ENCODE data around the gene DLG1. TPM values are rescaled to one million over a fixed set of nuclear protein-coding genes. Genes with fewer than 3 reads are reported as not detected.
A peak's percentile ranks its signal among the peaks of the same experiment; 100 is the strongest.

Gene DLG1
- total RNA-seq, 1 donor from 2014 or later: 99.6 TPM

DNA sequence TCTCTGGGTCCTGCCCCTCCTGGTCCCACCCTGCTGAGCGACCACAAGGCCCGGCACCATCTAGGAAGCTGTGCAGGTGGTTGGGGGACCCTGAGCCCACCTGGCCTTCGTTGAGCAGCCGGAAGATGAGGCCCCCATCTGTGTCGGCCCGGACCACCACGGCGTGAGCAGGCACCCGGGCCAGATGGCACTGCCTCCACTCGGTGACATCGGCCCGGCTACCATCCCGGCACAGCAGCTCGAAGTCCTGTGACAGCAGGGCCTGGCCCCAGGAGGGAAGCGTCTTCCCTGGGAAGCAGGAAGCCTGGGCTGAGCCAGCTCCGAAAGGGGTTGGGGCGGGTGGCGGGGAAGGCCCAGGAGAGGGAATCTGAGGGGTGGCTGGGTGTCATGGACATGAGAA, 281.4 kb downstream of the DLG1 start:
- no peak for DNase-seq (ENCODE audit: low spot score, unreplicated experiment)
- Mint-ChIP-seq H3K36me3 (ENCODE audit: insufficient read depth) (no peaks in the 10 kb centered on the region), H3K4me3 (ENCODE audit: low read depth) (no peak overlapping the region), H3K27ac (no peak overlapping the region), H3K9me3 (ENCODE audit: low read depth) (no peaks in the 10 kb centered on the region), H3K4me1 (ENCODE audit: low read depth) (peaks cover 9% of the 10 kb centered on the region), H3K27me3 (peaks cover 32% of the 10 kb centered on the region)
- no peak for TF ChIP-seq CTCF (IDR thresholded peaks at IDR 0.05; ENCODE audit: unreplicated experiment)

DNA sequence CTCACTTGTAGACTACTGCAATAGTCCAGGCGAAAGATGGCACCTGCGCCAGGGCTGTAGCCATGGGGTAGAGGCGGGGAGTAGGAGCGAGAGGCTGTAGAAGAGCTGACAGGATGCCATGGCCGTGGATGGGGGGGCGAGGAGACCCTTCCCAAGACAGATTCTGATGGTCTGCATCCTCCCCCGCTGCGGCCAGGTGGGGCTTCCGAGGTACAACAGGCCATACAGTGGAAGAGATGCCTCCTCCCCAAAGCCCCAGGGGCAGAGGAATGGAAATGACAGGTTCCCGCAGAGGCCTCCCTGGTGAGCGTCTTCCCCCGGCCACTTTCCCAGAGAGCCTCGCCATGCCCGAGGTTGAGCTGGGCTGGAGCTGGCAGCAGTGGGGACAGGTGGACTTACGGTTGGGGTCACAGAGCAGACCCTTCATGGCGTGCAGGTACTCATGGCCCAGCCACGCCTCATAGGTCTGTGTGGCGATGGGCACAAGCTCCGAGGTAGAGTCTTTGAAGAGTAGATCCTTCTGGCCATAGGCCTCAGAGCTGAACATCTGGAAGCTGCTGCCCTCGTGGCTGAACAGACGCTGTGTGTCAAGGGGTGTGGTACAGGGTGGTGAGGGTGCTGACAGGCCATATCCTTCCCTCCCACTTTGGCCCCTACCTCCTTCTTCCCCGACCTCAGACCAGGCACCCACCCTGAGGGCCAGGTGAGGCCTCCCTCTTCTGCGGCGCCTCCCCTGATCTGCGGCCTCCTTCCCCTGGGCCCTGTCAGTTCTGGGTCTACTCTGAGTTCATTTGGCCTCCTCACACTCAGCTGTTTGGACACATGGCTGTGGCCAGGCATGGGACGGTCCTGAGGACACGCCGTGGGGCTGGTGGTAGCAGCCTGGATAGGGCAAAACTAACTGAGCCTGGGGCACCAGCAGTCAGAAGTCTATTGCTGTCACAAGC, 282.3 kb downstream of the DLG1 start:
- Mint-ChIP-seq H3K4me1 (ENCODE audit: low read depth) (peaks cover 7% of the 10 kb centered on the region), H3K36me3 (ENCODE audit: insufficient read depth) (no peaks in the 10 kb centered on the region), H3K27me3 (peaks cover 25% of the 10 kb centered on the region), H3K9me3 (ENCODE audit: low read depth) (no peaks in the 10 kb centered on the region), H3K27ac (peak overlapping the region; percentile 67), H3K4me3 (ENCODE audit: low read depth) (no peak overlapping the region)
- no peak for TF ChIP-seq CTCF (IDR thresholded peaks at IDR 0.05; ENCODE audit: unreplicated experiment)
- DNase-seq (ENCODE audit: low spot score, unreplicated experiment): no peak

GRCh38 chr3:197014942-197015575, 283.4 kb downstream of the DLG1 start:
- Mint-ChIP-seq H3K36me3 (ENCODE audit: insufficient read depth) (no peaks in the 10 kb centered on the region), H3K27ac (no peak overlapping the region), H3K9me3 (ENCODE audit: low read depth) (no peaks in the 10 kb centered on the region), H3K4me1 (ENCODE audit: low read depth) (peaks cover 7% of the 10 kb centered on the region), H3K4me3 (ENCODE audit: low read depth) (no peak overlapping the region), H3K27me3 (peaks cover 22% of the 10 kb centered on the region)
- no peak for TF ChIP-seq CTCF (IDR thresholded peaks at IDR 0.05; ENCODE audit: unreplicated experiment)
- no peak for DNase-seq (ENCODE audit: low spot score, unreplicated experiment)

DNA sequence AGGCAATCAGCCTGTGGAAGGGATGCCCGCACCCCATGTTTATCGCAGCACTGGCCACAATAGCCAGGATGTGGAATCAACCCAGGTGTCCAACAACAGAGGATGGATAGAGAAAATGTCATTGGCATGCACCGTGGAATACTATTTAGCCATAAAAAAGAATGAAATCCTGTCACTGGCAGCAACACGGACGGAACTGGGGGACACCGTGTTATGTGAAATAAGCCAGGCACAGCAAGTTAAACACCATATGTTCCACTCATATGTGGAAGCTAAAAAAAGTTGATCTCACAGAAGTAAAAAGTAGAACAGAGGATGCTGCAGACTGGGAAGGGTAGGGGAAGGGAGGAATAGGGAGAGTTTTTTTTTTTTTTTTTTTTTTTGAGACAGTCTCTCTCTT, 284.4 kb downstream of the DLG1 start:
- Mint-ChIP-seq H3K27me3 (peaks cover 13% of the 10 kb centered on the region), H3K4me1 (ENCODE audit: low read depth) (peaks cover 3% of the 10 kb centered on the region), H3K9me3 (ENCODE audit: low read depth) (no peaks in the 10 kb centered on the region), H3K4me3 (ENCODE audit: low read depth) (no peak overlapping the region), H3K27ac (no peak overlapping the region), H3K36me3 (ENCODE audit: insufficient read depth) (no peaks in the 10 kb centered on the region)
- DNase-seq (ENCODE audit: low spot score, unreplicated experiment): no peak
- no peak for TF ChIP-seq CTCF (IDR thresholded peaks at IDR 0.05; ENCODE audit: unreplicated experiment)

DNA sequence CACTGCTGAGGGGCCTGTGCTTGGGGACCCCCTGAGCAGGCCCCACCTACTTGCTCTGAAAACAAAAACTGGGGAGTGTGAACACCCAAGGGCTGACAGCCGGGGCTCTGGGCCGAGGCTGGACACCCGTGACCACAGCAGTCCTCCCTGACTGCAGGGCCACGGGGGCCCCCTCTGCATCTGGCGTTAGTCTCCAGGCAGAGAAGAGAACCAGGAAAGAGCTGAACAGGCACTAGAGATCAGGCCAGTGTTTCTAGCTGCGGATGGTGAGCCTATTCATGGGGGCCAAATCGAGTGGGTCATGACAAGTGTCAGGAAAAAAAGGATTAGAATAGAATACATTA, 285.9 kb downstream of the DLG1 start:
- no peak for DNase-seq (ENCODE audit: low spot score, unreplicated experiment)
- Mint-ChIP-seq H3K4me1 (ENCODE audit: low read depth) (no peaks in the 10 kb centered on the region), H3K4me3 (ENCODE audit: low read depth) (no peak overlapping the region), H3K36me3 (ENCODE audit: insufficient read depth) (no peaks in the 10 kb centered on the region), H3K27ac (no peak overlapping the region), H3K9me3 (ENCODE audit: low read depth) (no peaks in the 10 kb centered on the region), H3K27me3 (peaks cover 7% of the 10 kb centered on the region)
- no peak for TF ChIP-seq CTCF (IDR thresholded peaks at IDR 0.05; ENCODE audit: unreplicated experiment)
